Colonic mucosa (tissue), 4 donors: ENCODE results near the gene FADS3. TPM values are rescaled to one million over a fixed set of nuclear protein-coding genes. Genes with fewer than 3 reads are reported as not detected.
A peak's percentile ranks its signal among the peaks of the same experiment; 100 is the strongest.

Experiments
- DNase-seq: peaks from one replicate; pipeline ENCODE4 v3.0.0-alpha.2; 2020
- H3K27ac ChIP-seq: fragments of 200-600 bp; one replicate; pipeline ENCODE4 v1.8.0; 2021
- H3K27me3 ChIP-seq: fragments of 200-600 bp; one replicate; pipeline ENCODE4 v1.8.0; 2021
- H3K36me3 ChIP-seq: fragments of 200-600 bp; one replicate; pipeline ENCODE4 v1.8.0; 2021
- H3K4me1 ChIP-seq: fragments of 200-600 bp; one replicate; pipeline ENCODE4 v1.8.0; 2021; ENCODE audit warnings: mild to moderate bottlenecking
- H3K4me3 ChIP-seq: fragments of 200-600 bp; one replicate; pipeline ENCODE4 v1.8.0; 2021
- H3K9ac ChIP-seq, 2 donors: one replicate each; pipeline ENCODE4 v1.7.0; 2013; ENCODE audit warnings: control low read depth in 2 of 2, low read depth in 2 of 2, low read length in 2 of 2
- H3K9me3 ChIP-seq: fragments of 200-600 bp; one replicate; pipeline ENCODE4 v1.8.0; 2021
- CTCF ChIP-seq: fragments of 200-600 bp; IDR thresholded peaks from one replicate; pipeline ENCODE4 v1.8.0; 2022; ENCODE audit warnings: antibody characterized with exemption, mild to moderate bottlenecking
- intact Hi-C: fragments of 100-400 bp; cut with DNase I; formaldehyde crosslinking; loops from one replicate; pipeline ENCODE4 v1.14.1; 2022
- total RNA-seq, 2 donors: library from RNA; stranded (reverse); fragmentation: NEBNext Ultra II Directional in 1 of 2; extraction: Animal tissue kit (Norgen Biotek cat#: 25700) in 1 of 2; gene quantifications; one replicate each; pipeline ENCODE4 v1.2.1, GENCODE V29; 2021
- donor health status: healthy.
- donor health status: DM: no; HTN: no; CAD: no.
- donor health status: DM: no; HTN: no; CAD: no.

The FADS3 gene
- total RNA-seq, 2 donors from 2014 or later: 10.4 to 13.3 TPM

DNA sequence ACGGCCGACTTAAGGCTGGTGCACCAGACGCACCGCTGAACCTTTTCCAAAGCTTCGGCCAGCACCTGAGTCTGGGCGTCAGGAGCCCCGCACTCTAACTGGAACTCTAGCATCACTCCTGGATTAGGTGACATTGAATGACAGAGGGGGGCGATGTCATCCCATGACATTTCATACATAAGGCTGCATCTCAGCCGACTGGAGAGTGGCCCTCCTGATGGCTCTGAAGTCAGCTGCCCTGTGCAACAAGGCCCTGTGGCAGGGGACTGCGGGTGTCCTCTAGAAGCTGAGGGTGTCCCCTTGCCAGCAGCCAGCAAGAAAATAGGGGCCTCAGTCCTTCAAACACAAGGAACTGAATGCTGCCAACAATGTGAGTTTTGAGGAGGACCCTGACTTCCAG, 10.1 kb upstream of the FADS3 start:
- H3K27me3 ChIP-seq: no peaks in the 10 kb centered on the region
- DNase-seq: no peak
- H3K36me3 ChIP-seq: no peaks in the 10 kb centered on the region
- no peaks in the 10 kb centered on the region for H3K4me1 ChIP-seq
- H3K9me3 ChIP-seq: no peaks in the 10 kb centered on the region
- no peak overlapping the region for H3K4me3 ChIP-seq
- intact Hi-C loops: no loop called here
- no peak for TF ChIP-seq CTCF
- H3K27ac ChIP-seq: no peak overlapping the region
- H3K9ac ChIP-seq: no peak overlapping the region

DNA sequence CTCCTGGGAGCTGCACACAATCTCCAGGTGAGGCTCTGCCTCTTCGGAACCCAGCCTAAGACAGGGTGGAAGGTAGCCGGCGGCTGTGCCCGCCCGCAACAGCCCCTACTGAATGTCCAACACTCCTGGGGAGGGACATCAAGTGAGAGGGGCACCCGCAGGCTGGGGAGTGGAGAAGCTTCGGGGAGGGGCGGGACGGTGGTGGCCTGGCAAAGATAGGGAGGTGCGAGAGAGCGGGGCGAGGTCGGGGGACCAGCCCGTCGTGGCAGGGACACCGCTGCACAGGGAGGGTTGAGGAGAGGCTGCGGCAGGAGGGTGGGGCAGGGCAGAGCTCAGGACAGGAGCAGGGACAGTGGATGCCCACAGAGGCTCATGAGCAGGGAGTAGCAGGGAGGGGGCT, 8.9 kb upstream of the FADS3 start:
- no peaks in the 10 kb centered on the region for H3K36me3 ChIP-seq
- intact Hi-C loops: no loop called here
- H3K4me1 ChIP-seq: no peaks in the 10 kb centered on the region
- no peaks in the 10 kb centered on the region for H3K9me3 ChIP-seq
- H3K27ac ChIP-seq: no peak overlapping the region
- no peak overlapping the region for H3K4me3 ChIP-seq
- no peaks in the 10 kb centered on the region for H3K27me3 ChIP-seq
- H3K9ac ChIP-seq: no peak overlapping the region
- TF ChIP-seq CTCF: no peak
- DNase-seq: no peak

DNA sequence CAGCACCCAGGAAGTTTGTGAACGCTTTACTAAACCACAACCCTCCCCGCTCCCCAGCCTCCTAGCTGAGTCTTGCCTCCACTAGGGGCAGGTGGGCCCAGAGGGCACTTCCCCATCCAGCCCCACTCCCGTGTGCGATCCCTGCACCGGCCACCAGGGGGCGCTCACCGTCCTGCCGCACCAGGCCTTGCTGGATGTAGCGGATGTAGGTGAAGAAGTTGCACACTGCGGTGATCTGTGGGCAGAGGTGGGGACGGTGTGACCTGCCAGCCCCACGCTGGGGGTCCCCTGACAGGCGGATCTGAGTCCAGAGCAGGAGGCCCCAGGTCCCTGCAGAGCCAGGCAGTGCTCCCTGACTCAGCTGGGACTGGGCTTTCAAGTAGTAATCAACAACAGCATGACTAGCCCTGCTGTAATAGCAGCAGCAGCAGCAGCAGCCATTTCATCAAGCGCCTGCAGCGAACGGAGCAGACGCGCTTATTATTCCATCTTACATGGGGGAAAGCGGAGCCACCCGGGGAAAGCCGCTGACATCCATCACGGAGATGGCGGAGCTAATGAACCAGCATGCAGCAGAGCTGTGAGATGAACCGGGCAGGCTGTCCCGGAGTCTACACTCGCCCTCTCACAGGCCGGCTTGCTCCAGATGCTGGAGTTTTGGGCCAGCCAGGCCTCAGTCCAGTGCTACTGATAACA, 7.9 kb upstream of the FADS3 start:
- Histone ChIP-seq H3K9me3 (no peaks in the 10 kb centered on the region), H3K27me3 (no peaks in the 10 kb centered on the region), H3K36me3 (no peaks in the 10 kb centered on the region), H3K27ac (no peak overlapping the region), H3K4me3 (no peak overlapping the region), H3K4me1 (no peaks in the 10 kb centered on the region), H3K9ac (no peak overlapping the region)
- peak; percentile 90 for DNase-seq
- TF ChIP-seq CTCF: peak; percentile 100
- intact Hi-C loops: loop anchor here (2.0 to 5.0 kb wide), 4 partner anchors 48 to 184 kb away; no protein-coding TSS in a partner anchor

DNA sequence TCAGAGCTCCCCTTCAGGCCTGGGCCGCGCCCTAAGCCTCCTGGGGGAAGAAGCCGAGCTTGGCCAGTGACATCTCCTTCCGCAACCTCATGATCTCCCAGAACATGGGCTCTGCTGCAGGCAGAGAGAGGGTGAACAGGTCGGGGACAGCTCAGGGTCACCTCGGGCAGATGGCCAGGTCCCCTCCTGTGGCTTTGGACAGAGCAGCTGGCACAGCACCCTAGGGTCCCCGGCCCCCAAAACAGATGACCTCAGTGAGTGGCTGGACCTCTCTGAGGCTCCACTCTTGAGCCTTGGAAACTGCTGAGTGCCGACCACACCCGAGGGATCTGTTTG, 6.9 kb upstream of the FADS3 start:
- Histone ChIP-seq H3K27ac (no peak overlapping the region), H3K27me3 (no peaks in the 10 kb centered on the region), H3K4me3 (no peak overlapping the region), H3K4me1 (no peaks in the 10 kb centered on the region), H3K9me3 (no peaks in the 10 kb centered on the region), H3K9ac (no peak overlapping the region), H3K36me3 (no peaks in the 10 kb centered on the region)
- no peak for DNase-seq
- intact Hi-C loops: loop anchor here (2.0 to 5.0 kb wide), 4 partner anchors 49 to 185 kb away; no protein-coding TSS in a partner anchor
- TF ChIP-seq CTCF: no peak

- no peak overlapping the region for H3K4me3 ChIP-seq
- H3K4me1 ChIP-seq: no peaks in the 10 kb centered on the region
- peak; percentile 83 for DNase-seq
- TF ChIP-seq CTCF: peak; percentile 85
- no peaks in the 10 kb centered on the region for H3K36me3 ChIP-seq
- no peak overlapping the region for H3K27ac ChIP-seq
- intact Hi-C loops: loop anchor here (2.0 to 5.0 kb wide), 4 partner anchors 49 to 185 kb away; no protein-coding TSS in a partner anchor
- H3K9me3 ChIP-seq: no peaks in the 10 kb centered on the region
- H3K27me3 ChIP-seq: no peaks in the 10 kb centered on the region
- H3K9ac ChIP-seq: no peak overlapping the region
Measured at GRCh38 chr11:61897387-61898246, 6.3 kb upstream of the FADS3 start.
